GM23338 (cell line): ENCODE results near the gene CDKAL1.

Source experiments
- EZH2 ChIP-seq: fragments of 200-600 bp; sonication (generic); IDR thresholded peaks from one replicate; pipeline ENCODE4 v1.8.0; 2017; ENCODE audit warnings: antibody characterized with exemption, mild to moderate bottlenecking, low read depth; ENCODE audit not compliant: unreplicated experiment
- POLR2AphosphoS5 ChIP-seq: IDR thresholded peaks from 2 replicates; pipeline ENCODE4 v1.6.1; 2016; ENCODE audit warnings: antibody characterized with exemption, low read depth
- TF ChIP-seq, protein P1 (sequence below), 2 experiments: fragments of 200-600 bp in 1 of 2; sonication (generic) in 1 of 2; conservative IDR thresholded peaks; 2 replicates each; pipeline versions ENCODE4 v1.5.1 to v1.6.1; 2016 to 2017; ENCODE audit warnings: antibody characterized with exemption in 2 of 2, low read depth in 2 of 2, mild to moderate bottlenecking in 2 of 2, moderate library complexity in 1 of 2
- TF ChIP-seq, protein P2 (sequence below): IDR thresholded peaks from one replicate; pipeline ENCODE4 v1.6.1; 2018; ENCODE audit warnings: antibody characterized with exemption; ENCODE audit not compliant: unreplicated experiment
- TF ChIP-seq, protein P3 (sequence below): fragments of 250-450 bp; sonication (Bioruptor Pico); IDR thresholded peaks from 2 replicates; pipeline ENCODE4 v1.5.0; 2020; ENCODE audit warnings: mild to moderate bottlenecking, moderate library complexity

DNA sequence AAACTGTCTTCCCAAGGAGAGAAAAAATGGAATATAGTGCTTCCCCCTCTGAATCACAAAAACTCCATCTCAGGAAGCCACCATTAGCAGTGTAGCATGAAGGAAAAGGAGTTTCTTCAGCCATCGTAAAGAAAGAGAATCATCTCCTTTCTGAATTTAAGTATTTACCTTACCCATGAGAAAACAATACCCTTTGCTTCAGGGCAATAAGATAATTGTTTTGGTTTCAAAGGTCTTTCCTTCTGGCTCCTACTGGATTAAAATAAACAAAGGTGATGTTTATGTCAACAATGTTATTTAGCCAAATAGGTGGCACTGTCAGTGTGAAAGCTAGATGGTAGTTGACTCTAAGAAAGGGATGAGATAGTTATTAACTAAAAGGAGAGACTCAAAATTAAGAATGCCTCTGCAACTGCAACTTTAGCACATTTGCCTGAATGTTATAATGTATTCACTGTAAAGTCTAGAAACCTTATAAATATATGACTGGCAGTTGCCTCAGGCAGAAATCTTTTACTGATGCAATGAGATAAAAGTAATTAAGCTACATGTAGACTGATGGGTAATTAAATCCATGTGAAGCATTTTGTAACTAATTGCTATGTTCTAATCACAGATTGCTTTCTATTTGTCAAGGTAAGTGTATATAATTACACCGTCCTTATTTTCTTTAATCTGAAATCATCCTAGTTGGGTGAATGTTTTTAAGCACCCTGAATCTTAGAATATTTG, 399.0 kb downstream of the CDKAL1 start:
- TF ChIP-seq, protein P1, sequence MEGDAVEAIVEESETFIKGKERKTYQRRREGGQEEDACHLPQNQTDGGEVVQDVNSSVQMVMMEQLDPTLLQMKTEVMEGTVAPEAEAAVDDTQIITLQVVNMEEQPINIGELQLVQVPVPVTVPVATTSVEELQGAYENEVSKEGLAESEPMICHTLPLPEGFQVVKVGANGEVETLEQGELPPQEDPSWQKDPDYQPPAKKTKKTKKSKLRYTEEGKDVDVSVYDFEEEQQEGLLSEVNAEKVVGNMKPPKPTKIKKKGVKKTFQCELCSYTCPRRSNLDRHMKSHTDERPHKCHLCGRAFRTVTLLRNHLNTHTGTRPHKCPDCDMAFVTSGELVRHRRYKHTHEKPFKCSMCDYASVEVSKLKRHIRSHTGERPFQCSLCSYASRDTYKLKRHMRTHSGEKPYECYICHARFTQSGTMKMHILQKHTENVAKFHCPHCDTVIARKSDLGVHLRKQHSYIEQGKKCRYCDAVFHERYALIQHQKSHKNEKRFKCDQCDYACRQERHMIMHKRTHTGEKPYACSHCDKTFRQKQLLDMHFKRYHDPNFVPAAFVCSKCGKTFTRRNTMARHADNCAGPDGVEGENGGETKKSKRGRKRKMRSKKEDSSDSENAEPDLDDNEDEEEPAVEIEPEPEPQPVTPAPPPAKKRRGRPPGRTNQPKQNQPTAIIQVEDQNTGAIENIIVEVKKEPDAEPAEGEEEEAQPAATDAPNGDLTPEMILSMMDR (conservative IDR thresholded peaks at IDR 0.05; ENCODE audit: low read depth in 2 of 2) = no peak
- TF ChIP-seq POLR2AphosphoS5 (no peak), EZH2 (no peak)
- TF ChIP-seq, protein P2, sequence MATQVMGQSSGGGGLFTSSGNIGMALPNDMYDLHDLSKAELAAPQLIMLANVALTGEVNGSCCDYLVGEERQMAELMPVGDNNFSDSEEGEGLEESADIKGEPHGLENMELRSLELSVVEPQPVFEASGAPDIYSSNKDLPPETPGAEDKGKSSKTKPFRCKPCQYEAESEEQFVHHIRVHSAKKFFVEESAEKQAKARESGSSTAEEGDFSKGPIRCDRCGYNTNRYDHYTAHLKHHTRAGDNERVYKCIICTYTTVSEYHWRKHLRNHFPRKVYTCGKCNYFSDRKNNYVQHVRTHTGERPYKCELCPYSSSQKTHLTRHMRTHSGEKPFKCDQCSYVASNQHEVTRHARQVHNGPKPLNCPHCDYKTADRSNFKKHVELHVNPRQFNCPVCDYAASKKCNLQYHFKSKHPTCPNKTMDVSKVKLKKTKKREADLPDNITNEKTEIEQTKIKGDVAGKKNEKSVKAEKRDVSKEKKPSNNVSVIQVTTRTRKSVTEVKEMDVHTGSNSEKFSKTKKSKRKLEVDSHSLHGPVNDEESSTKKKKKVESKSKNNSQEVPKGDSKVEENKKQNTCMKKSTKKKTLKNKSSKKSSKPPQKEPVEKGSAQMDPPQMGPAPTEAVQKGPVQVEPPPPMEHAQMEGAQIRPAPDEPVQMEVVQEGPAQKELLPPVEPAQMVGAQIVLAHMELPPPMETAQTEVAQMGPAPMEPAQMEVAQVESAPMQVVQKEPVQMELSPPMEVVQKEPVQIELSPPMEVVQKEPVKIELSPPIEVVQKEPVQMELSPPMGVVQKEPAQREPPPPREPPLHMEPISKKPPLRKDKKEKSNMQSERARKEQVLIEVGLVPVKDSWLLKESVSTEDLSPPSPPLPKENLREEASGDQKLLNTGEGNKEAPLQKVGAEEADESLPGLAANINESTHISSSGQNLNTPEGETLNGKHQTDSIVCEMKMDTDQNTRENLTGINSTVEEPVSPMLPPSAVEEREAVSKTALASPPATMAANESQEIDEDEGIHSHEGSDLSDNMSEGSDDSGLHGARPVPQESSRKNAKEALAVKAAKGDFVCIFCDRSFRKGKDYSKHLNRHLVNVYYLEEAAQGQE = no peak
- TF ChIP-seq, protein P3, sequence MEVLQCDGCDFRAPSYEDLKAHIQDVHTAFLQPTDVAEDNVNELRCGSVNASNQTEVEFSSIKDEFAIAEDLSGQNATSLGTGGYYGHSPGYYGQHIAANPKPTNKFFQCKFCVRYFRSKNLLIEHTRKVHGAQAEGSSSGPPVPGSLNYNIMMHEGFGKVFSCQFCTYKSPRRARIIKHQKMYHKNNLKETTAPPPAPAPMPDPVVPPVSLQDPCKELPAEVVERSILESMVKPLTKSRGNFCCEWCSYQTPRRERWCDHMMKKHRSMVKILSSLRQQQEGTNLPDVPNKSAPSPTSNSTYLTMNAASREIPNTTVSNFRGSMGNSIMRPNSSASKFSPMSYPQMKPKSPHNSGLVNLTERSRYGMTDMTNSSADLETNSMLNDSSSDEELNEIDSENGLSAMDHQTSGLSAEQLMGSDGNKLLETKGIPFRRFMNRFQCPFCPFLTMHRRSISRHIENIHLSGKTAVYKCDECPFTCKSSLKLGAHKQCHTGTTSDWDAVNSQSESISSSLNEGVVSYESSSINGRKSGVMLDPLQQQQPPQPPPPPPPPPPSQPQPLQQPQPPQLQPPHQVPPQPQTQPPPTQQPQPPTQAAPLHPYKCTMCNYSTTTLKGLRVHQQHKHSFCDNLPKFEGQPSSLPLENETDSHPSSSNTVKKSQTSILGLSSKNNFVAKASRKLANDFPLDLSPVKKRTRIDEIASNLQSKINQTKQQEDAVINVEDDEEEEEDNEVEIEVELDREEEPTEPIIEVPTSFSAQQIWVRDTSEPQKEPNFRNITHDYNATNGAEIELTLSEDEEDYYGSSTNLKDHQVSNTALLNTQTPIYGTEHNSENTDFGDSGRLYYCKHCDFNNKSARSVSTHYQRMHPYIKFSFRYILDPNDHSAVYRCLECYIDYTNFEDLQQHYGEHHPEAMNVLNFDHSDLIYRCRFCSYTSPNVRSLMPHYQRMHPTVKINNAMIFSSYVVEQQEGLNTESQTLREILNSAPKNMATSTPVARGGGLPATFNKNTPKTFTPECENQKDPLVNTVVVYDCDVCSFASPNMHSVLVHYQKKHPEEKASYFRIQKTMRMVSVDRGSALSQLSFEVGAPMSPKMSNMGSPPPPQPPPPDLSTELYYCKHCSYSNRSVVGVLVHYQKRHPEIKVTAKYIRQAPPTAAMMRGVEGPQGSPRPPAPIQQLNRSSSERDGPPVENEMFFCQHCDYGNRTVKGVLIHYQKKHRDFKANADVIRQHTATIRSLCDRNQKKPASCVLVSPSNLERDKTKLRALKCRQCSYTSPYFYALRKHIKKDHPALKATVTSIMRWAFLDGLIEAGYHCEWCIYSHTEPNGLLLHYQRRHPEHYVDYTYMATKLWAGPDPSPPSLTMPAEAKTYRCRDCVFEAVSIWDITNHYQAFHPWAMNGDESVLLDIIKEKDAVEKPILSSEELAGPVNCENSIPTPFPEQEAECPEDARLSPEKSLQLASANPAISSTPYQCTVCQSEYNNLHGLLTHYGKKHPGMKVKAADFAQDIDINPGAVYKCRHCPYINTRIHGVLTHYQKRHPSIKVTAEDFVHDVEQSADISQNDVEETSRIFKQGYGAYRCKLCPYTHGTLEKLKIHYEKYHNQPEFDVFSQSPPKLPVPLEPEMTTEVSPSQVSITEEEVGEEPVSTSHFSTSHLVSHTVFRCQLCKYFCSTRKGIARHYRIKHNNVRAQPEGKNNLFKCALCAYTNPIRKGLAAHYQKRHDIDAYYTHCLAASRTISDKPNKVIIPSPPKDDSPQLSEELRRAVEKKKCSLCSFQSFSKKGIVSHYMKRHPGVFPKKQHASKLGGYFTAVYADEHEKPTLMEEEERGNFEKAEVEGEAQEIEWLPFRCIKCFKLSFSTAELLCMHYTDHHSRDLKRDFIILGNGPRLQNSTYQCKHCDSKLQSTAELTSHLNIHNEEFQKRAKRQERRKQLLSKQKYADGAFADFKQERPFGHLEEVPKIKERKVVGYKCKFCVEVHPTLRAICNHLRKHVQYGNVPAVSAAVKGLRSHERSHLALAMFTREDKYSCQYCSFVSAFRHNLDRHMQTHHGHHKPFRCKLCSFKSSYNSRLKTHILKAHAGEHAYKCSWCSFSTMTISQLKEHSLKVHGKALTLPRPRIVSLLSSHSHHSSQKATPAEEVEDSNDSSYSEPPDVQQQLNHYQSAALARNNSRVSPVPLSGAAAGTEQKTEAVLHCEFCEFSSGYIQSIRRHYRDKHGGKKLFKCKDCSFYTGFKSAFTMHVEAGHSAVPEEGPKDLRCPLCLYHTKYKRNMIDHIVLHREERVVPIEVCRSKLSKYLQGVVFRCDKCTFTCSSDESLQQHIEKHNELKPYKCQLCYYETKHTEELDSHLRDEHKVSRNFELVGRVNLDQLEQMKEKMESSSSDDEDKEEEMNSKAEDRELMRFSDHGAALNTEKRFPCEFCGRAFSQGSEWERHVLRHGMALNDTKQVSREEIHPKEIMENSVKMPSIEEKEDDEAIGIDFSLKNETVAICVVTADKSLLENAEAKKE (CRISPR knock-in tag) = no peak
